Activated gamma-delta T cell (primary cell): ENCODE measurements around the gene AHCYL2.
A peak's percentile ranks its signal among the peaks of the same experiment; 100 is the strongest.
"Not testable (repeated sequence)": the region's sequence is repeated elsewhere in the genome, so short reads cannot be mapped to it uniquely, and the experiment has no call there.

ENCODE experiments used
- DNase-seq: peaks from one replicate; lab custom pipeline; 2025; lab: John Stamatoyannopoulos, UW

The AHCYL2 gene

DNA sequence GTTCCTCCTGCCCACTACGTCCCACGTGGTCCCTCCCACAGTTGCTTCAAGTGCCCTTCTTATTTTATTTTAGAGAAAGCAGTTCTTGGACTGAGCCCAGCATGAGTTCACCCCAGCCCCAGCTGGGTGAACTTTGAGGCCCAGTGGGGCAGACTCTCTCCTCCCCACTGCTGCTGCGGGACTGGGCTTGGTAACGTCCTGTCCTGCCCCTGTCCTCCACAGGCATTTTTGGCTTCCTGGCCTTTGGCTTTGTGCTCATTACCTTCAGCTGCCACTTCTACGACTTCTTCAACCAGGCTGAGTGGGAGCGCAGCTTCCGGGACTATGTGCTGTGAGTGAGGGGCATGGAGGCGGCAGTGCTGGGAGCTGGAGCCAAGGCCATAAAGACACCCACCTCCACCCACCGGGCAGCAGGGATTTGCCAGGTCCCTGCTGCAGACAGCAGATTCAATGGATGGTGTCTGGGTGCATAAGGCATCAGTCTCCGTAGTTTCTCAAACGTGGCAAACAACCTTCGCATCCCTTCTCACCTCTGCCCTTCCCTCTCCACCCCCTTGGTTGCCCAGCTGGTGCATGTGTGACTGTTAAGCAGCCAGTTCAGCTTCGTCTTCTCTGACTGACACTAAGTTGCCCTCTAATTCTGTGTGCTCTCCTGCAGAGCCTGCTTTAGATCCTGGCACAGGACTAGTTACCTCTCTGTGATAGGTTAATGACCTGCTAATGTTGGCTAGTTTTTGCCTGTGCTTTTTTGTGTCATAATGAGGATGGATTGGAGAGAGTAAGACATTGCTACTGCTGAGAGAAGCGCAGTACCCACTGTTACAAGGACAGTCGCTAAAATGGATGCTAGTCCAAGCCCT lies 15.5 kb upstream of the AHCYL2 start:
- DNase-seq, result no peak

DNA sequence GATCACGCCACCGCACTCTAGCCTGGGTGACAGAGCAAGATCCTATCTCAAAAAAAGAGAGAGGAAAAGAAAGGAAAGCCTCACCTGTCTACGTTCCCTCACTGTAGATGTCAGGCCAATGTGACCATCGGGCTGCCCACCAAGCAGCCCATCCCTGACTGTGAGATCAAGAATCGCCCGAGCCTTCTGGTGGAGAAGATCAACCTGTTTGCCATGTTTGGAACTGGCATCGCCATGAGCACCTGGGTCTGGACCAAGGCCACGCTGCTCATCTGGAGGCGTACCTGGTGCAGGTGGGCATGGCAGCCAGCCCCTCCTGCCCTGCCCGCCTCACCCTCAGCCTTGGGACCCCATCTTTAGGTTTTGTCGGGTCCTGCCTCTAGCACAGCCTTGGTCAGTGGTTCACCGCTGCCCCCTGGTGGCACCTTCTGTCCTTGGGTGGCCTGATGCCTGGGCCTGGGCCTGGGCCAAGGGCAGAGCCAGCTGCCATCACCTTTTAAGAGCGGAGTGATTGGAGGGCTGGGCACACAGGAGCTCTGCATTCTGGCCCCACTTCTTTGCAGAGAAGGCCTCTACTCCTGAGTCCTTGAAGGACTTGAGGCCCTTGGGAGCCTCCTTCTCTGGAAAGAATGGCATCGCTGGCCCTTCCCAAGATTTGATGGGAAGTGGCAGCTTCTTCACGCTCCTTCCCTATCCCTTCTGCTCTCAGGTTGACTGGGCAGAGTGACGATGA lies 14.4 kb upstream of the AHCYL2 start:
- DNase-seq, result peak; percentile 16

DNA sequence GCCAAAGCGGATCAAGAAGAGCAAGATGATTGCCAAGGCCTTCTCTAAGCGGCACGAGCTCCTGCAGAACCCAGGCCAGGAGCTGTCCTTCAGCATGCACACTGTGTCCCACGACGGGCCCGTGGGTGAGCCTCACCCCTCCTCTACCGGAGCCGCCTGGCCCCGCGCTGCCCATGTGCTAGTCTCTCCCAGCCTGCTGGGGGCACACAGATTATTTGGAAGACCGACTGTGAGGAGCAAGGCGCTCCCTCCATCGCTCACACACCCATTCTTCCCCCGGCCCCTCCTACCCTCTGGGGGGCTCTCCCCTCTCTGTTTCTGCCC lies 13.9 kb upstream of the AHCYL2 start:
- DNase-seq, result no peak

DNA sequence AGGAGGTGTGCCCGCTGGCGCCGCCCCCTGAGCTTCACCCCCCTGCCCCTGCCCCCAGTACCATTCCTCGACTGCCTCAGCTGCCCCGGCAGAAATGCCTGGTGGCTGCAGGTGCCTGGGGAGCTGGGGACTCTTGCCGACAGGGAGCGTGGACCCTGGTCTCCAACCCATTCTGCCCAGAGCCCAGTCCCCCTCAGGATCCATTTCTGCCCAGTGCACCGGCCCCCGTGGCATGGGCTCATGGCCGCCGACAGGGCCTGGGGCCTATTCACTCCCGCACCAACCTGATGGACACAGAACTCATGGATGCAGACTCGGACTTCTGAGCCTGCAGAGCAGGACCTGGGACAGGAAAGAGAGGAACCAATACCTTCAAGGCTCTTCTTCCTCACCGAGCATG lies 12.7 kb upstream of the AHCYL2 start:
- no peak for DNase-seq

DNA sequence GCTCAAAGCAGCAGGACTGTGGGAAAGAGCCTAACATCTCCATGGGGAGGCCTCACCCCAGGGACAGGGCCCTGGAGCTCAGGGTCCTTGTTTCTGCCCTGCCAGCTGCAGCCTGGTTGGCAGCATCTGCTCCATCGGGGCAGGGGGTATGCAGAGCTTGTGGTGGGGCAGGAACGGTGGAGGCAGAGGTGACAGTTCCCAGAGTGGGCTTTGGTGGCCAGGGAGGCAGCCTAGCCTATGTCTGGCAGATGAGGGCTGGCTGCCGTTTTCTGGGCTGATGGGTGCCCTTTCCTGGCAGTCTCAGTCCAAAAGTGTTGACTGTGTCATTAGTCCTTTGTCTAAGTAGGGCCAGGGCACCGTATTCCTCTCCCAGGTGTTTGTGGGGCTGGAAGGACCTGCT lies 12.2 kb upstream of the AHCYL2 start:
- no peak for DNase-seq

DNA sequence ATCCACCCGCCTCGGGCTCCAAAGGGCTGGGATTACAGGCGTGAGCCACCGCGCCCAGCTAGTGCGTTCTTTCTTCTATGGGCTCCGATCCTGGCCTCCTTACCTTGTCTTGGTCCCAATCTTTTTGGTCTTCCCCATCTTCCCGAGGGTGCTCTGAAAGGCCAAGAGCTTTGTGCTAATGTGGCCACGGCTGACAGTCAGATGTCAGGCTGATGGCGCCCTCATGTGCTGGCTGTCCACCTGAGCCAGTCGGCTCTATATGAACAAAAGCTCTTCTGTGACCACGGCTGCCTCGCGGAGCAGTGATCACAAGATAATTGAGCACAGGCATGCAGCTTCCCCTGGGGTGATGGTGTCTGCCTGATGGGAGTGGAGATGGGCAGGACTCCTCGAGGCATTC lies 11.0 kb upstream of the AHCYL2 start:
- DNase-seq, result no peak

DNA sequence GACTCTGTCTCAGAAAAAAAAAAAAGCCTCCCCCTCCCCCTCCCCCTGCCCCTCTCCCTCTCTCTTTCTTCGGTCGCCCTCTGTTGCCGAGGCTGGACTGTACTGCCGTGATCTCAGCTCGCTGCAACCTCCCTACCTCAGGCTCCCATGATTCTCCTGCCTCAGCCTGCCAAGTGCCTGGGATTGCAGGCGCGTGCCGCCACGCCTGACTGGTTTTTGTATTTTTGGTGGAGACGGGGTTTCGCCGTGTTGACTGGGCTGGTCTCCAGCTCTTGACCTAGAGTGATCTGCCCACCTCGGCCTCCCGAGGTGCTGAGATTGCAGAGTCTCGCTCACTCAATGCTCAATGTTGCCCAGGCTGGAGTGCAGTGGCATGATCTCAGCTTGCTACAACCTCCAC lies 9.1 kb upstream of the AHCYL2 start:
- DNase-seq, result not testable (repeated sequence)

DNA sequence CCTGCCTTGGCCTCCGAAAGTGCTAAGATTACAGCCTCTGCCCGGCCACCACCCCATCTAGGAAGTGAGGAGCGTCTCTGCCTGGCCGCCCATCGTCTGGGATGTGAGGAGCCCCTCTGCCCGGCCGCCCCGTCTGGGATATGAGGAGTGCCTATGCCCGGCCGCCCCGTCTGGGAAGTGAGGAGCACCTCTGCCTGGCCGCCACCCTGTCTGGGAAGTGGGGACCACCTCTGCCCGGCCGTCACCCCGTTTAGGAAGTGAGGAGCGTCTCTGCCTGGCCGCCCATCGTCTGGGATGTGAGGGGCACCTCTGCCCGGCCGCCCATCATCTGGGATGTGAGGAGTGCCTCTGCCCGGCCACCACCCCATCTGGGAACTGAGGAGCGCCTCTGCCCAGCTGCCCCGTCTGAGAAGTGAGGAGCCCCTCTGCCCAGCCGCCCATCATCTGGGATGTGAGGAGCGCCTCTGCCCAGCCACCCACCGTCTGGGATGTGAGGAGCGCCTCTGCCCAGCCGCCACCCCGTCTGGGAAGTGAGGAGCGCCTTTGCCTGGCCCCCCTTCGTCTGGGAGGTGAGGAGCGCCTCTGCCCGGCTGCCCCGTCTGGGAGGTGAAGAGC lies 8.6 kb upstream of the AHCYL2 start:
- DNase-seq, result not testable (repeated sequence)

DNA sequence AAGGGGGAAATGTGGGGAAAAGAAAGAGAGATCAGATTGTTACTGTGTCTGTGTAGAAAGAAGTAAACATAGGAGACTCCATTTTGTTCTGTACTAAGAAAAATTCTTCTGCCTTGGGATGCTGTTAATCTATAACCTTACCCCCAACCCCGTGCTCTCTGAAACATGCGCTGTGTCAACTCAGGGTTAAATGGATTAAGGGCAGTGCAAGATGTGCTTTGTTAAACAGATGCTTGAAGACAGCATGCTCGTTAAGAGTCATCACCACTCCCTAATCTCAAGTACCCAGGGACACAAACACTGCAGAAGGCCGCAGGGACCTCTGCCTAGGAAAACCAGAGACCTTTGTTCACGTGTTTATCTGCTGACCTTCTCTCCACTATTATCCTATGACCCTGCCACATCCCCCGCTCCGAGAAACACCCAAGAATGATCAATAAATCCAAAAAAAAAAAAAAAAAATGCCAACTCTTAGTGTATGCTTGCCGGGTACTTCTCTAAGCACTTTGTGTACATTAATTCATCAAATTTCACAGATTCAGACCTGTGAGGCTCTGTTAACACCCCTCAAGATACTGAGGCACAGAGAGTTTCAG lies 7.9 kb upstream of the AHCYL2 start:
- not testable (repeated sequence) for DNase-seq

DNA sequence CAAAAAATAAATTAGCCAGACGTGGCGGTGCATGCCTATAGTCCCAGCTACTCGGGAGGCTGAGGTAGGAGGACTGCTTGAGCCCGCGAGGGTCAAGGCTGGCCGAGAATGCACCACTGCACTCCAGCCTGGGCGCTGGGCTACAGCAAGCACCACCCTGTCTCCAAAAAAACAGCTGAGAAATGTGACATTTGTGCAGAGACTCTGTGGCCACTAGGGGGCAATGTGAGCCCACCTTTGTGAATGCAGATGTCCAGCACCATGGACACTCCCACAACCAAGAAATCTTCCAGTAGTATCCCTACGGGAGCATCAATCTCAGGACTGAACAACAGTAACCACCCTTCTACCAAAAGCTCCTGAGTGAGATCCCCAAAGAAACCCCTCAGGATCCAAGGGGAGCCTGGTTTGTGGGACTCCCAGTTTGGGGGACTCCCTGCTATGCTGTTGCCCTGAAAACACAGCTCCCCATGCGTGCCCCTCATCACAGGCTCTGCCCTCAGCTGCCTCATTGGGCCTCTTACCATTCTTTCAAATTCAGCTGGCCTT lies 6.2 kb upstream of the AHCYL2 start:
- DNase-seq, result no peak

DNA sequence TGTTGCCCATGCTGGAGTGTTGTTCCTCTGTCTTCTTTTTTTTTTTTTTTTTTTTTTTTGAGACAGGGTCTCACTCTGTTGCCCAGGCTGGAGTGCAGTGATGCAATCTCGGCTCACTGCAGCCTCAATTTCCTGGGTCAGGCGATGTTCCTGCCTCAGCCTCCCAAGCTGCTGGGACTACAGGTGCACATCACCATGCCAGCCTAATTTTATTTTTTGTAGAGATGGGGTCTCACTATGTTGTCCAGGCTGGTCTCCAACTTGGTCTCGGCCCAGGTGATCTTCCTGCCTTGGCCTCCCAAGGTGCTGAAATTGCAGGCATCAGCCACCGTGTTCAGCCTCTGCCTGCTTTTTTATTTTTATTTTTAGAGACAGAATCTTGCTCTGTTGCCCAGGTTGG lies 5.7 kb upstream of the AHCYL2 start:
- not testable (repeated sequence) for DNase-seq

DNA sequence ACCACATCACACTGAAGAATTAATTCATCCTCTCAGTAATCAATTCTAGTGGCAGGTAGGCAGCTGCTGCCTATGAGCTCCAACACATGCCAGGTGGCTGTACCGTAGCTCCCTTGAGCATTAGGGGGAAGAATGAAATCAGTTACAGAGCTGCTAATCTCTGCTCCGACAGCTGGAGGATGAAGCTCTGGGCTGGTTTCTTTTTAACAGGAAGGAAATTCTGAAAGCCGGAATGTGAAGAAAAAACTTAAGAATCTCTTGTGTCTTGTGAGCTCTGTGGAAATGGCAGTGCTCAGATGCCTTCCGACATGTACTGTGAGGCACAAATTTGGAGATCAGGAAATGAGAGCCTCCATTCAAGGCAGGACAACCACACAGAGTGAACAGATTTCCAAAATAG lies 2.8 kb upstream of the AHCYL2 start:
- no peak for DNase-seq

DNA sequence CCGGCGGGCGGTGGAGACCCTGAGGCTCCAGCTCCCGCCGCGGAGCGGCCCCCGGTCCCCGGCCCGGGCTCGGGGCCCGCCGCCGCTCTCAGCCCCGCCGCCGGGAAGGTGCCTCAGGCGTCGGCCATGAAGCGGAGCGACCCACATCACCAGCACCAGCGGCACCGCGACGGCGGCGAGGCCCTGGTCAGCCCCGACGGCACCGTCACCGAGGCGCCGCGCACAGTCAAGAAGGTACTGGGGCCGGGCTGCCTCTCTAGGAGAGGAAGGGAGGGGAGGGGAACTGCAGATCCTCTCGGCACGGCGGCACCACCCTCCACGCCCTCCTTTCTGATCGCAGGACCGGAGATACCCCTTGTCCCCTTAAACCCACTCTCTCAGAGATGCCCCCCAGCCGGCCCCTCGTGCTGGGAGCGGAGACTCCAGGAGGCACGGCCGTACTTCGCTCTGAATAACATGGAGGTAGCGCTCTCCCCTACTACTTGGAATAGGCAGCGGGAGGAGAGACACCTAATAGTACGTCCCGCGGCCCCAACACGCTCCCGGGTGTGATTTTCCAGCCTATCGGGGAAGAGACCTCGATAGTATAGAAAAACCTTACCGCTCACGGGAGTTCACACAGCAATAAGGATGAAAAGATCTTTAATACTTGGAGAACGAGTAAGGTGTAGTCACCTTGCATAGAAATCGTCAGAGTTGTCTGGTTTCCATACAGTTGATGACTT lies 538 bp downstream of the AHCYL2 start:
- DNase-seq, result peak; percentile 61

DNA sequence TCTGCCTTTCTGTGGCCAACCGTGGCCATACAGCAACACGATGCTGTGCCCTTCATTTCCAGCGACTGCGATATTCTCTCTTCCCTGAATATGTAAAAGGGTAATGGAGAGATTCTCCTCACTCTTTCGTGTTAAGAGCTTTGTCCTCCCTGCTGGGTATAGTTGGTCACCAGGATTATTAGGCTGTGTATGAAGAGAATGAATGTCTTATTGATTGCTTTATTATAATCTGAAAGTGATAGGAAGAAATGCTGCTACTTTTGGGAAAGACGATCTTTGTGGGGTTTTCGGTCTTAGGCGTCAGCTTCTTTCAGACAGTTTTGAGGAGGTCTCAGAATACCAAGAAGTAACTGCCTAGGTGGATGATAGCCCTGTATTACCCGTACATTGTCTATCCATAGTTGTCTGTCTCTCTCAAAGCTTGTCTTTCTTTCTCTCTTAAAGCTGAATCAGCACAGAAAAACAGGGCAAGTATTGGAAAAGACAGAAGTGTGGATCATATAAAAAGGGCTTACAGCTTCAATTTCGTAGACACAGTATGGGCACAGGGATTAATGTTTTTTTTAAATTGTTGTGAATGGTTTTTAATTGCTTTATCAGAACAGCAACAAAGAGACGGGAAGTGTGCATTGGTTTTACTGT lies 1.2 kb downstream of the AHCYL2 start:
- no peak for DNase-seq

DNA sequence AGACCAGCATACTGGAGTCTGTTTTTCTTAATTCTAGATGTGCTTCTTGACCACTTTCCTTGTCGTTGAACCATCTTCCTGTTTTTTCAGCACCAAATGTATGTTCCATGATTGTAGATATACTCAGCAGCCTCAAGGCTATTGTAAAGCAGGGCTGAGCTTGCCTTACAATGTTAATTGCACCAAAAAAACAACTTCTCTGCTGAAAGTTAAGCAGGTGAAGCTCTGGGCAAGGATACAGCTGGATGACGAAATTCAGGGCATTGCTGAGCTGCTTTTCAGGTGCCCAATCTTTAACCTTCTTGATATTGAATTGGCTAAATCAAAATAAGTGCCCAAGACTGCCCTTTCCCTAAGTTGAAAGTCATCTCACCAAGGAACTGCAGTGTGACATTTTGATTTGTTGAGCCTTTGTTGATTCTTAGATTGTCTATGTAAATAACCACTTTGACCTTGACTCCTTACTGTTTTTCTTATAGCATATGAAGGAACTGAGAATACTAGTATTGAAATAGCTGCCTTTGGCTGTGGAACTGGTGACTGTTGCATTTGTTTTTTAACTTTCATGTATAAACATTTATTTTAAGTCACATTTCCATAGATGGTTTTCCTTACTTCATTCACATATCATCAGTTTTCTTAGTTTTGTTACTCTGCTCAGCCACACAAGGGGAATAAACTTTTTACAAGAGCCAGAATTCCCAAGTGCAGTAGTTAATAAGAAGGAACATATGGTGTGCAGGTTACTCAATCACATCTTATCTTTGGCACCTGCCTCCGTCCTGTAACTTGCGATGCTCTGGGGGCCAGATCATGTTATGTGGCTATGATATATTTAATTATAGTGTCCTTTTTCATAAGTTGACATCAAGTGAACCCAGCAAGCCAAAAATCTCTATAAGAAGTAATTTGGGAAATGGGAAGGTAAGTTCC lies 3.1 kb downstream of the AHCYL2 start:
- no peak for DNase-seq

DNA sequence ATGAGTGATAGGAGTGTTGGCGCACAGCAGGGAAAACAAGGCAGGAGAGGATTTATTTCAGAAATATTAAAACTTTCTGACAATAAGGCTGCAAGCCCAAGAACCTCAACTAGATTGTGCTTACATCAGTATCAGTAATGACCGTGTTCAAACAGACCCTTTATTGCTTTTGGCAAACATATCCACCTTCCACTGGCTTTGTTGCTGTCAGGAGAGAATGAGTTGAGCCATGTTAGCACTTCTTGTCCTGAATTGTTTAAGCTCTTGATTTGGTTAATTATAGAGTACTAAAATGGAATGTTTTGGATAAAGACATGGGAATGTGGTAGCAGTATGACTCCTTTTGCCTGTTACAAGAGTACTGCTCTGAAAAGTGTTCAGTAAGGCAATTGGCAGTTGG lies 3.8 kb downstream of the AHCYL2 start:
- DNase-seq, result no peak

DNA sequence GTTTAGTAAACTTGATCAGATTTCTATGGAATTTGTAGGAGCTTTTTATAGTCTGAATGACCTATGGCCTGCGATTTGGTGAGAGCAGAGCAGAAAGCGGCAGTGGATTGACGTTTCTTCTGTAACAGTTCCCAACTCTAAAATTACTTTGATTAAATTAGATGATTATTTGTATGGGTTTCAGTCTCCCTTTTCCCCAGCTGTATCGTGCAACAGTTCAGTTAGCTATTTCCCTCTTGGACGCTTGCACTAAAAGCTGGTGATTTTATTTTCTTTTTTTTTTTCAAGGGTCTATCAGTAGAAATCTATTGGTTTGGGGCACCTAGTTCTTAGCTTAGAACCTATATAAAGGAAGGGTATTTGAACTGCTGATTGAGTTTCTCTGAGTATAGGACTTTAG lies 6.8 kb downstream of the AHCYL2 start:
- DNase-seq, result no peak

DNA sequence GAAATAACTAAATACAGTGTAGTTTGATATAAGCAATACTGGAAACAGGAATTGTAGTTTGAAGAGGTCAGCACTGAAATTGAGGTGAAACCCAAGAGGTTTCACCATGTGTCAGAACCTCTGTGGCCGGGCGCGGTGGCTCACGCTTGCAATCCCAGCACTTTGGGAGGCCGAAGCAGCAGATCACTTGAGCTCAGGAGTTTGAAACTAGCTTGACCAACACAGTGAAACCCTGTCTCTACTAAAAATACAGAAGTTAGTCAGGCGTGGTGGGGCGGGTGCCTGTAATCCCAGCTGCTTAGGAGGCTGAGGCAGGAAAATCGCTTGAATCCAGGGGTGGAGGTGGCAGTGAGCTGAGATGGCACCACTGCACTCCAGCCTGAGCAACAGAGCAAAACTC lies 13.7 kb downstream of the AHCYL2 start:
- no peak for DNase-seq

DNA sequence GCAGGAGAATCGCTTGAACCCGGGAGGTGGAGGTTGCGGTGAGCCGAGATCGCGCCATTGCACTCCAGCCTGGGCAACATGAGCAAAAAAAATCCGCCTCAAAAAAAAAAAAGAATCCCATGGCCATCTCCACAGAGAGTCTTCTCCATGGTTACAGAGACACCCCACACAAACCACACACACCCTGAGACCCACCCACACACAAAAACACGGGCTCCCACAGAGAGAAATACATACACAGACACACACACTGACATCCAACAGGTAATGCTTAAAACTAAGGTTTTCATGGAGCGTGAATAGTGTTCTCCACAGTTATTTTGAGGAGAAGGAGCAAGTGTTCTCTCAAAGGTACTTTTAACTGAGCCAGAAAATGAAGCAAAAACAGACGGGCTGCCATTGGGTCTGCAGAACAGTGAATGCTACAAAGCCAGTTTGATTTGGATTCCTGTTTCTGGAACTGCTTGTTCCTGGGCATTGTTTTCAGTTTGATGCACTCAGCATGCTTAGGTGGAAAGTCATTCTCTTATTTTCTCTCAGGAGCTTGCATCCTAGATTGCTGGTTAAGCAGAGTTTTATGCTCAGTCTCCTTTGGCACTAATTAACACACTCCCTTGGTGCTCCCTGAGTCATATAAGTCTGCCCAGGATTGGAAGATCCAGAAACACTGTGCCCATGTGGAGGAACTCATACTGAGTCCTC lies 15.4 kb downstream of the AHCYL2 start:
- DNase-seq, result no peak
